NCI-H748 (cell line): ENCODE data around the gene KCNIP1.
A peak's percentile ranks its signal among the peaks of the same experiment; 100 is the strongest.

ENCODE experiments used
- DNase-seq: peaks from one replicate; lab custom pipeline; 2025; ENCODE audit not compliant: unreplicated experiment; lab: John Stamatoyannopoulos, UW

KCNIP1 gene

GRCh38 chr5:170562166-170562874, 58.5 kb downstream of the KCNIP1 start:
- DNase-seq: no peak

GRCh38 chr5:170562875-170563228, 59.0 kb downstream of the KCNIP1 start:
- DNase-seq: no peak

- DNase-seq: no peak
These were observed 60.2 kb downstream of the KCNIP1 start for GRCh38 chr5:170563824-170564567.

- DNase-seq: peak; percentile 81
These were observed 61.3 kb downstream of the KCNIP1 start for GRCh38 chr5:170565072-170565471.

GRCh38 chr5:170569101-170569500, 65.3 kb downstream of the KCNIP1 start:
- no peak for DNase-seq

GRCh38 chr5:170570476-170570875, 66.7 kb downstream of the KCNIP1 start:
- peak; percentile 75 for DNase-seq

- DNase-seq: peak; percentile 44
These were observed 67.5 kb downstream of the KCNIP1 start for GRCh38 chr5:170571281-170571731.

GRCh38 chr5:170571875-170572852, 68.3 kb downstream of the KCNIP1 start:
- DNase-seq: no peak

GRCh38 chr5:170573114-170573513, 69.3 kb downstream of the KCNIP1 start:
- no peak for DNase-seq

GRCh38 chr5:170573660-170574059, 69.8 kb downstream of the KCNIP1 start:
- no peak for DNase-seq

GRCh38 chr5:170576602-170577535, 73.0 kb downstream of the KCNIP1 start:
- peak; percentile 38 for DNase-seq

- no peak for DNase-seq
These were observed 75.8 kb downstream of the KCNIP1 start for GRCh38 chr5:170579601-170580000.

- no peak for DNase-seq
These were observed 77.4 kb downstream of the KCNIP1 start for GRCh38 chr5:170581211-170581610.

GRCh38 chr5:170582644-170583330, 79.0 kb downstream of the KCNIP1 start:
- no peak for DNase-seq

- DNase-seq: no peak
These were observed 80.2 kb downstream of the KCNIP1 start for GRCh38 chr5:170584003-170584402.

GRCh38 chr5:170584450-170585058, 80.7 kb downstream of the KCNIP1 start:
- DNase-seq: no peak

GRCh38 chr5:170585273-170585948, 81.6 kb downstream of the KCNIP1 start:
- DNase-seq: no peak

GRCh38 chr5:170587808-170588207, 84.0 kb downstream of the KCNIP1 start:
- no peak for DNase-seq

- no peak for DNase-seq
These were observed 85.8 kb downstream of the KCNIP1 start for GRCh38 chr5:170589643-170590042.
